B cell (primary cell): ENCODE results near the gene ASCL1. TPM values are rescaled to one million over a fixed set of nuclear protein-coding genes. Genes with fewer than 3 reads are reported as not detected.

ENCODE experiments used
- ATAC-seq: fragments of 200-7000 bp; cut with Tn5 transposase; one replicate; pipeline ENCODE4 v1.10.0; 2021; ENCODE audit warnings: low read depth, mild to moderate bottlenecking, moderate number of reproducible peaks, moderate library complexity
- CTCF ChIA-PET: fragments of 350-600 bp; sonication (Branson Sonifier 250); formaldehyde crosslinking; loops from one replicate; lab custom pipeline; 2021; ENCODE audit warnings: antibody characterized with exemption, inconsistent platforms; lab: Charles Lee
- POLR2A ChIA-PET: fragments of 350-600 bp; sonication (Branson Sonifier 250); formaldehyde crosslinking; loops from one replicate; lab custom pipeline; 2021; ENCODE audit warnings: antibody characterized with exemption; lab: Charles Lee
- DNase-seq: peaks from one replicate; pipeline ENCODE4 v3.0.0; 2013
- H2AFZ ChIP-seq: 2 replicates; pipeline ENCODE4 v1.6.1; 2012; ENCODE audit warnings: mild to moderate bottlenecking, low read depth, low read length; ENCODE audit not compliant: insufficient read depth, poor library complexity, severe bottlenecking
- H3K27ac ChIP-seq, 2 donors: 1 replicate in 1 of 2; 2 replicates in 1 of 2; pipeline ENCODE4 v1.5.1; 2012 to 2013; ENCODE audit warnings: low read length in 2 of 2, mild to moderate bottlenecking in 2 of 2, moderate library complexity in 1 of 2
- H3K27me3 ChIP-seq, 4 experiments: fragments of 200-600 bp in 1 of 4; sonication (generic) in 1 of 4; replicated peaks in 1 of 4; 1 replicate in 2 of 4; 2 replicates in 2 of 4; pipeline versions ENCODE4 v1.6.1 to v1.7.0; 2013 to 2016; ENCODE audit warnings: low read length in 3 of 4, mild to moderate bottlenecking in 2 of 4, mixed read lengths in 1 of 4, moderate library complexity in 1 of 4; ENCODE audit not compliant: insufficient read depth in 4 of 4, control insufficient read depth in 3 of 4; ENCODE audit errors: control extremely low read depth in 1 of 4
- H3K36me3 ChIP-seq, 2 experiments: replicated peaks in 1 of 2; 1 replicate in 1 of 2; 2 replicates in 1 of 2; pipeline versions ENCODE4 v1.6.1 to v1.7.1; 2013; ENCODE audit warnings: low read length in 1 of 2; ENCODE audit not compliant: insufficient read depth in 2 of 2, control insufficient read depth in 1 of 2; ENCODE audit errors: control extremely low read depth in 1 of 2, extremely low read depth in 1 of 2
- H3K4me1 ChIP-seq, 2 donors: fragments of 200-600 bp in 1 of 2; sonication (generic) in 1 of 2; 1 replicate in 1 of 2; 2 replicates in 1 of 2; pipeline versions ENCODE4 v1.5.1 to v1.6.1; 2013 to 2017; ENCODE audit warnings: low read length in 2 of 2; ENCODE audit not compliant: control insufficient read depth in 2 of 2, insufficient read depth in 2 of 2
- H3K4me2 ChIP-seq: replicated peaks from 2 replicates; pipeline ENCODE3; 2012; ENCODE audit warnings: mild to moderate bottlenecking, low read depth, low read length; ENCODE audit not compliant: poor library complexity, severe bottlenecking
- H3K4me3 ChIP-seq, 5 experiments: fragments of 200-600 bp in 1 of 5; sonication (generic) in 1 of 5; 1 replicate in 3 of 5; 2 replicates in 2 of 5; pipeline versions ENCODE4 v1.5.1 to v1.7.0; 2011 to 2016; ENCODE audit warnings: low read length in 4 of 5, mild to moderate bottlenecking in 4 of 5, low read depth in 2 of 5, control low read depth in 1 of 5, moderate library complexity in 1 of 5; ENCODE audit not compliant: insufficient read depth in 1 of 5; ENCODE audit errors: control extremely low read depth in 1 of 5, extremely low read depth in 1 of 5
- H3K79me2 ChIP-seq: fragments of 200-600 bp; sonication (generic); one replicate; pipeline ENCODE4 v1.6.0; 2016; ENCODE audit warnings: low read length; ENCODE audit not compliant: control insufficient read depth, insufficient read depth
- H3K9ac ChIP-seq: fragments of 200-600 bp; sonication (generic); 2 replicates; pipeline ENCODE4 v1.6.1; 2017; ENCODE audit warnings: mild to moderate bottlenecking, low read length, moderate library complexity
- H3K9me3 ChIP-seq, 3 donors: one replicate each; pipeline versions ENCODE4 v1.6.1 to v1.7.1; 2013; ENCODE audit warnings: low read length in 2 of 3; ENCODE audit not compliant: control insufficient read depth in 2 of 3, insufficient read depth in 1 of 3; ENCODE audit errors: control extremely low read depth in 1 of 3
- H4K20me1 ChIP-seq: 2 replicates; pipeline ENCODE4 v1.6.0; 2012; ENCODE audit warnings: mild to moderate bottlenecking, low read length; ENCODE audit not compliant: insufficient read depth, control insufficient read depth, poor library complexity, severe bottlenecking
- H3K27ac Mint-ChIP-seq: one replicate; pipeline ENCODE4 v1.8.0; 2021; ENCODE audit warnings: mixed read lengths
- H3K27me3 Mint-ChIP-seq: one replicate; pipeline ENCODE4 v1.8.0; 2021; ENCODE audit warnings: mixed read lengths
- H3K4me1 Mint-ChIP-seq: one replicate; pipeline ENCODE4 v1.8.0; 2021; ENCODE audit warnings: mixed read lengths
- H3K4me3 Mint-ChIP-seq: one replicate; pipeline ENCODE4 v1.8.0; 2021; ENCODE audit warnings: mixed read lengths
- H3K9me3 Mint-ChIP-seq: one replicate; pipeline ENCODE4 v1.8.0; 2022; ENCODE audit warnings: mixed read lengths; ENCODE audit not compliant: insufficient read depth
- EZH2 ChIP-seq: IDR thresholded peaks from 2 replicates; pipeline ENCODE4 v1.6.1; 2012; ENCODE audit warnings: borderline replicate concordance, low read depth, mild to moderate bottlenecking, moderate library complexity, low read length; ENCODE audit not compliant: insufficient read depth, poor library complexity, severe bottlenecking
- WGBS: methylation state at CpG from one replicate; pipeline ENCODE4 v1.1.5; 2013; ENCODE audit warnings: missing lambda C conversion rate; ENCODE audit not compliant: insufficient coverage; 5-methylcytosine and 5-hydroxymethylcytosine counted together
- intact Hi-C: fragments of 100-400 bp; cut with micrococcal nuclease; formaldehyde crosslinking; loops from one replicate; pipeline ENCODE4 v1.10.0; 2022
- polyA plus RNA-seq: library from polyadenylated mRNA; depleted of rRNA; stranded (reverse); fragments of >200 nt; gene quantifications from 2 replicates; pipeline ENCODE4 v1.2.3, GENCODE V29; 2012
- total RNA-seq, 2 donors: library from RNA; stranded (reverse); fragments of 120-200 nt in 1 of 2; gene quantifications; 1 replicate in 1 of 2; 2 replicates in 1 of 2; pipeline versions ENCODE4 v1.2.3 to v1.2.4, GENCODE V29; 2013 to 2022
- TF ChIP-seq, protein P1 (sequence below): fragments of 200-600 bp; IDR thresholded peaks from one replicate; pipeline ENCODE4 v1.8.0; 2022; ENCODE audit warnings: antibody characterized with exemption, mild to moderate bottlenecking

ASCL1 gene
- total and polyA plus RNA-seq, 2 donors (not counting 1 experiment from before 2014, with no cell fraction given): not detected

DNA sequence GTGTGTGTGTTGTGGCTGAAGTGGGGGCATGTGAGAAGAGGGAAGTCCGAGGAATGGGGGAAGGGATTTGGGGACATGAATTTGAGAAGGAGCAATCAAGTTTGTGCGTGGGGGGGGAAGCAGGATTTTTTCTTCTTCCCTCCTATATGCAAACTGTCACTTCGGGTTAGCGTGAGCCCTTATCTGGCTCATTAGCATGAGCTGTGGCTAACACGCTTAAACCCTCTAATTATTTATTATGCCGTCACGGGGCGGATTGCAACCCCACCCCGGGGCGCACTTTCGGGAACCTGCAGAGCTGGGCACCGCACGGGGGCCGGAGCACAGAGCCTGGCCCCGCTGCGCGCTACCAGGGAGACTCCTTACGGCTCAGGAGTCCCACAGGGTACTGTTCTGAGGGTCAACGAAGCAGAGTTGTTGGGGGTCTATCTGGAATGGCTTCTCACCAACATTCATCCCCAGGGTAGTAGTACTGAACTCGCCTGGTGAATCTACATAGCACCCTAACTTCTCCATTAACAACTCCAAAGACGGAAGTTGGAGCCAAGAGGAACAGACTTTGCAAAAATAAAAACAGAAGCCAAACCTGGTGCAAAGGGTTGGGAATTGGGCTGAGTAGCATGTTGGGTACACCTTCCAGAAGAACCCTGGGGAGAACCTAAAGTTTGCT, 6.4 kb upstream of the ASCL1 start:
- intact Hi-C loops: loop anchor here (10.0 kb wide), 1 partner anchor 354 kb away; no protein-coding TSS in a partner anchor
- H3K9me3 Mint-ChIP-seq: no peaks in the 10 kb centered on the region
- ATAC-seq (no peak), DNase-seq (no peak)
- no peak overlapping the region for H3K27ac Mint-ChIP-seq
- peaks cover 12% of the 10 kb centered on the region for H3K4me1 Mint-ChIP-seq
- H3K4me3 Mint-ChIP-seq: peak overlapping the region; percentile 56
- CTCF ChIA-PET: interaction anchor here (0.7 to 7.7 kb wide), 10 partner anchors 11 to 597 kb away, joined by 3 to 260 read pairs (median 4); partner anchors contain the start of gene C12orf42
- Histone ChIP-seq H3K36me3 (no peaks in the 10 kb centered on the region), H3K27ac (no peak overlapping the region), H3K79me2 (no peaks in the 10 kb centered on the region), H3K27me3 (peaks cover 1 to 62% (median 44%) of the 10 kb centered on the region in 4 experiments), H3K4me3 (no peak overlapping the region), H2AFZ (peak overlapping the region; percentile 25), H3K4me1 (peaks cover 13 to 17% of the 10 kb centered on the region in 2 donors), H3K9ac (peak overlapping the region; percentile 4), H3K4me2 (peak overlapping the region; percentile 46), H4K20me1 (no peaks in the 10 kb centered on the region), H3K9me3 (peaks cover 0 to 5% (median 1%) of the 10 kb centered on the region in 3 donors)
- TF ChIP-seq, protein P1, sequence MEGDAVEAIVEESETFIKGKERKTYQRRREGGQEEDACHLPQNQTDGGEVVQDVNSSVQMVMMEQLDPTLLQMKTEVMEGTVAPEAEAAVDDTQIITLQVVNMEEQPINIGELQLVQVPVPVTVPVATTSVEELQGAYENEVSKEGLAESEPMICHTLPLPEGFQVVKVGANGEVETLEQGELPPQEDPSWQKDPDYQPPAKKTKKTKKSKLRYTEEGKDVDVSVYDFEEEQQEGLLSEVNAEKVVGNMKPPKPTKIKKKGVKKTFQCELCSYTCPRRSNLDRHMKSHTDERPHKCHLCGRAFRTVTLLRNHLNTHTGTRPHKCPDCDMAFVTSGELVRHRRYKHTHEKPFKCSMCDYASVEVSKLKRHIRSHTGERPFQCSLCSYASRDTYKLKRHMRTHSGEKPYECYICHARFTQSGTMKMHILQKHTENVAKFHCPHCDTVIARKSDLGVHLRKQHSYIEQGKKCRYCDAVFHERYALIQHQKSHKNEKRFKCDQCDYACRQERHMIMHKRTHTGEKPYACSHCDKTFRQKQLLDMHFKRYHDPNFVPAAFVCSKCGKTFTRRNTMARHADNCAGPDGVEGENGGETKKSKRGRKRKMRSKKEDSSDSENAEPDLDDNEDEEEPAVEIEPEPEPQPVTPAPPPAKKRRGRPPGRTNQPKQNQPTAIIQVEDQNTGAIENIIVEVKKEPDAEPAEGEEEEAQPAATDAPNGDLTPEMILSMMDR: no peak
- TF ChIP-seq EZH2: no peak
- peaks cover 79% of the 10 kb centered on the region for H3K27me3 Mint-ChIP-seq
- WGBS: 10% methylated on average over 16 of the region's 21 CpGs
- POLR2A ChIA-PET: interaction anchor here (0.7 kb wide), 1 partner anchor 20 kb away, joined by 3 read pairs; no protein-coding TSS in a partner anchor

DNA sequence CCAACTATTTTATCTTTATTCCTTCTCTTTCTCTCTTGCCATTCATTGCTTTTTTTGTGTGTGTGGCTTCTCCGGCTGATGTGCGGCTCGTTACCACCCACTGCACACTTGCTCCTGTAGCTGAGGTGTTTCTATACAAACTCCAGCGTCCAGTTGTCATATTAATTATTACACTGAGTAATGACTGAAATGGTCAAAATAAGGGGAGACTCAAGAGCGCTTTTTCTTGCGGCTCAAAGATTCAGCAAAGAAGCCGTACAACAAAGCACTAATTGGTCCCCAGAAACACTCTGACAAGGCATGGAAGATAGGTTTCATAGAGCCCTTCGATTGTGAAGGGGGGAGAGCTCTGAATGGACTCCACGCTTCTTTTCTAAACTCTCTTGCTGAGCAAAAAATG, 5.6 kb upstream of the ASCL1 start:
- no peak overlapping the region for H3K9ac ChIP-seq
- no CpG with 5 or more reads among the region's 9 CpGs for WGBS
- H3K4me2 ChIP-seq: no peak overlapping the region
- DNase-seq (no peak), ATAC-seq (no peak)
- Mint-ChIP-seq H3K27me3 (peaks cover 80% of the 10 kb centered on the region), H3K9me3 (no peaks in the 10 kb centered on the region), H3K27ac (no peak overlapping the region), H3K4me3 (no peak overlapping the region), H3K4me1 (peaks cover 17% of the 10 kb centered on the region)
- peaks cover 16 to 25% of the 10 kb centered on the region in 2 donors for H3K4me1 ChIP-seq
- H2AFZ ChIP-seq: no peak overlapping the region
- H3K4me3 ChIP-seq: no peak overlapping the region
- intact Hi-C loops: loop anchor here (10.0 kb wide), 1 partner anchor 353 kb away; no protein-coding TSS in a partner anchor
- no peaks in the 10 kb centered on the region for H3K79me2 ChIP-seq
- no peak for TF ChIP-seq EZH2
- TF ChIP-seq, protein P1: no peak
- peaks cover 1 to 69% (median 48%) of the 10 kb centered on the region in 4 experiments for H3K27me3 ChIP-seq
- no peak overlapping the region for H3K27ac ChIP-seq
- CTCF ChIA-PET: interaction anchor here (1.4 to 6.5 kb wide), 4 partner anchors 11 to 597 kb away, joined by 3 to 86 read pairs (median 13); partner anchors contain the start of gene C12orf42
- peaks cover 0 to 9% (median 1%) of the 10 kb centered on the region in 3 donors for H3K9me3 ChIP-seq
- no peaks in the 10 kb centered on the region for H3K36me3 ChIP-seq
- POLR2A ChIA-PET: no interaction called here
- no peaks in the 10 kb centered on the region for H4K20me1 ChIP-seq
